GM12865 (cell line): Measurements from ENCODE around the gene MYBPHL.

ENCODE experiments used
- DNase-seq: peaks from one replicate; pipeline ENCODE4 v3.0.0; 2010; ENCODE audit warnings: low read depth
- H3K4me3 ChIP-seq: 2 replicates; pipeline ENCODE4 v1.5.1; 2011; ENCODE audit warnings: mild to moderate bottlenecking, low read depth, low read length, control low read depth
- CTCF ChIP-seq: IDR thresholded peaks from 2 replicates; pipeline ENCODE4 v1.5.1; 2011; ENCODE audit warnings: low read length, control low read depth, low read depth, inconsistent platforms; ENCODE audit not compliant: insufficient read depth; ENCODE audit errors: missing control alignments

The MYBPHL gene

GRCh38 chr1:109306832-109307273, at the start of gene MYBPHL:
Gene MYBPHL (minus strand): TSS chr1:109307011. CDS start chr1:109306991, 20 bp downstream.
- H3K4me3 ChIP-seq: no peak within 1 kb of the TSS
- DNase-seq: no peak
- no peak for TF ChIP-seq CTCF

- no peak for DNase-seq
- no peak overlapping the region for H3K4me3 ChIP-seq
- TF ChIP-seq CTCF: no peak
Measured at GRCh38 chr1:109356505-109356904, 49.7 kb upstream of the MYBPHL start.

GRCh38 chr1:109354929-109355328, 48.1 kb upstream of the MYBPHL start:
- DNase-seq: no peak
- TF ChIP-seq CTCF: no peak
- no peak overlapping the region for H3K4me3 ChIP-seq

- H3K4me3 ChIP-seq: no peak overlapping the region
- no peak for TF ChIP-seq CTCF
- DNase-seq: no peak
Measured at GRCh38 chr1:109351457-109351856, 44.6 kb upstream of the MYBPHL start.

- TF ChIP-seq CTCF: no peak
Measured at GRCh38 chr1:109350655-109351054, 43.8 kb upstream of the MYBPHL start.

GRCh38 chr1:109350182-109350581, 43.4 kb upstream of the MYBPHL start:
- no peak for TF ChIP-seq CTCF
- no peak overlapping the region for H3K4me3 ChIP-seq
- no peak for DNase-seq

More at GRCh38 chr1:109350655-109351054, 43.8 kb upstream of the MYBPHL start:
- H3K4me3 ChIP-seq: no peak overlapping the region
- no peak for DNase-seq

GRCh38 chr1:109347511-109347910, 40.7 kb upstream of the MYBPHL start:
- DNase-seq: no peak
- H3K4me3 ChIP-seq: no peak overlapping the region
- TF ChIP-seq CTCF: no peak
